Measurements from ENCODE around the gene TMEM14A.

GRCh38 chr6:52654007-52654406 lies 16.9 kb upstream of the TMEM14A start:
- TF ChIP-seq CTCF (IDR thresholded peaks at IDR 0.05; ENCODE audit: insufficient read depth, low read length) (no peak), REST (IDR thresholded peaks at IDR 0.05; ENCODE audit: insufficient replicate concordance, low read depth) (no peak)

All from HL-60 (cell line).